NB4 (cell line): ENCODE data around the gene TNFAIP8.
A peak's percentile ranks its signal among the peaks of the same experiment; 100 is the strongest.

Experiments used
- DNase-seq: peaks from one replicate; pipeline ENCODE4 v3.0.0; 2010; ENCODE audit warnings: low read depth
- H3K4me3 ChIP-seq: one replicate; pipeline ENCODE4 v1.5.1; 2011; ENCODE audit warnings: mild to moderate bottlenecking, low read depth, low read length, moderate library complexity
- CTCF ChIP-seq: IDR thresholded peaks from one replicate; pipeline ENCODE4 v1.5.1; 2012; ENCODE audit warnings: low read depth, low read length
- MAX ChIP-seq: IDR thresholded peaks from 2 replicates; pipeline ENCODE4 v1.6.1; 2011; ENCODE audit warnings: low read depth, low read length
- MYC ChIP-seq: IDR thresholded peaks from 2 replicates; pipeline ENCODE4 v1.6.1; 2011; ENCODE audit warnings: low read depth, low read length
- POLR2A ChIP-seq: IDR thresholded peaks from 2 replicates; pipeline ENCODE4 v1.6.1; 2011; ENCODE audit warnings: mild to moderate bottlenecking; ENCODE audit not compliant: insufficient read length; ENCODE audit errors: extremely low read depth

Gene TNFAIP8

GRCh38 chr5:119390404-119390803, 34.6 kb downstream of the TNFAIP8 start:
- no peak for TF ChIP-seq MYC
- TF ChIP-seq MAX: no peak
- no peak for TF ChIP-seq POLR2A
- no peak for TF ChIP-seq CTCF
- DNase-seq: no peak
- no peak overlapping the region for H3K4me3 ChIP-seq

GRCh38 chr5:119393201-119393691, 37.4 kb downstream of the TNFAIP8 start:
- DNase-seq: no peak
- no peak overlapping the region for H3K4me3 ChIP-seq
- no peak for TF ChIP-seq CTCF
- no peak for TF ChIP-seq POLR2A
- TF ChIP-seq MAX: no peak
- TF ChIP-seq MYC: no peak

GRCh38 chr5:119393746-119394145, 37.9 kb downstream of the TNFAIP8 start:
- no peak overlapping the region for H3K4me3 ChIP-seq
- no peak for DNase-seq
- no peak for TF ChIP-seq POLR2A
- no peak for TF ChIP-seq MYC
- no peak for TF ChIP-seq MAX
- no peak for TF ChIP-seq CTCF

- no peak for DNase-seq
- TF ChIP-seq CTCF (no peak), POLR2A (no peak), MYC (no peak), MAX (no peak)
- H3K4me3 ChIP-seq: no peak overlapping the region
Observed at GRCh38 chr5:119395080-119395836, 39.4 kb downstream of the TNFAIP8 start.

- no peak overlapping the region for H3K4me3 ChIP-seq
- TF ChIP-seq CTCF: no peak
- no peak for TF ChIP-seq POLR2A
- no peak for TF ChIP-seq MAX
- TF ChIP-seq MYC: no peak
Observed at GRCh38 chr5:119396030-119396664, 40.3 kb downstream of the TNFAIP8 start.

More at GRCh38 chr5:119396030-119396664, 40.3 kb downstream of the TNFAIP8 start:
- DNase-seq: peak; percentile 52
